ENCODE measurements around the gene SAMD3. TPM values are rescaled to one million over a fixed set of nuclear protein-coding genes. Genes with fewer than 3 reads are reported as not detected.
"Not testable (repeated sequence)": the region's sequence is repeated elsewhere in the genome, so short reads cannot be mapped to it uniquely, and the experiment has no call there.

The SAMD3 gene
- 10 to 100 TPM in 1 of 9 donors, 1 to 10 TPM in 6, under 1 TPM in 1, not detected in 1; 0.48 to 12.5 (median 4.9) TPM for total RNA-seq
- polyA plus RNA-seq, result 1 to 10 TPM; 3.9 to 5.2 (median 4.4) TPM
- long read RNA-seq, donor 1, result 0 reads
- long read RNA-seq, donor 2, partial matches to known transcripts, result 12 of 22 reads
- long read RNA-seq, donor 2, other reads (novel, unspliced or antisense), result 10 of 22 reads
- long read RNA-seq, donor 3, result 0 reads
- long read RNA-seq, donor 4, result 0 reads
- long read RNA-seq, donor 5, partial matches to known transcripts, result 1 of 6 reads
- long read RNA-seq, donor 5, other reads (novel, unspliced or antisense), result 4 of 6 reads
- long read RNA-seq, donor 6, result 0 reads
- long read RNA-seq, donor 7, partial matches to known transcripts, result 17 of 27 reads
- long read RNA-seq, donor 7, other reads (novel, unspliced or antisense), result 10 of 27 reads
- long read RNA-seq, donor 8, result 0 reads
- long read RNA-seq, donor 9, result 0 reads
- long read RNA-seq, donor 10, result 0 reads

- 77 to 83% (median 82%) methylated on average over 2 of the region's 2 CpGs for WGBS, 4 donors
- no peaks in the 10 kb centered on the region for H3K27me3 ChIP-seq
- H3K4me1 ChIP-seq (replicated peaks in 1 of 2), result no peaks in the 10 kb centered on the region
- no peak for DNase-seq
- H3K36me3 ChIP-seq (replicated peaks in 1 of 2), result no peaks in the 10 kb centered on the region
- H3K27ac ChIP-seq, result no peak within 1 kb of the TSS
- TF ChIP-seq POLR2A (IDR thresholded peaks at IDR 0.05), result no peak
- TF ChIP-seq, protein P1, sequence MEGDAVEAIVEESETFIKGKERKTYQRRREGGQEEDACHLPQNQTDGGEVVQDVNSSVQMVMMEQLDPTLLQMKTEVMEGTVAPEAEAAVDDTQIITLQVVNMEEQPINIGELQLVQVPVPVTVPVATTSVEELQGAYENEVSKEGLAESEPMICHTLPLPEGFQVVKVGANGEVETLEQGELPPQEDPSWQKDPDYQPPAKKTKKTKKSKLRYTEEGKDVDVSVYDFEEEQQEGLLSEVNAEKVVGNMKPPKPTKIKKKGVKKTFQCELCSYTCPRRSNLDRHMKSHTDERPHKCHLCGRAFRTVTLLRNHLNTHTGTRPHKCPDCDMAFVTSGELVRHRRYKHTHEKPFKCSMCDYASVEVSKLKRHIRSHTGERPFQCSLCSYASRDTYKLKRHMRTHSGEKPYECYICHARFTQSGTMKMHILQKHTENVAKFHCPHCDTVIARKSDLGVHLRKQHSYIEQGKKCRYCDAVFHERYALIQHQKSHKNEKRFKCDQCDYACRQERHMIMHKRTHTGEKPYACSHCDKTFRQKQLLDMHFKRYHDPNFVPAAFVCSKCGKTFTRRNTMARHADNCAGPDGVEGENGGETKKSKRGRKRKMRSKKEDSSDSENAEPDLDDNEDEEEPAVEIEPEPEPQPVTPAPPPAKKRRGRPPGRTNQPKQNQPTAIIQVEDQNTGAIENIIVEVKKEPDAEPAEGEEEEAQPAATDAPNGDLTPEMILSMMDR (IDR thresholded peaks at IDR 0.05), result no peak
- H3K9me3 ChIP-seq (replicated peaks in 1 of 3), result no peaks in the 10 kb centered on the region
- intact Hi-C loops (cut with DNase I), result no loop called here
- H3K4me3 ChIP-seq, result no peak within 1 kb of the TSS
Observed at GRCh38 chr6:130222775-130223174, at the start of gene SAMD3. SAMD3 (minus strand) TSS chr6:130222951; CDS start chr6:130215273, 7,678 bp downstream.

- no peak overlapping the region for H3K27ac ChIP-seq
- intact Hi-C loops (cut with DNase I), result no loop called here
- no peaks in the 10 kb centered on the region for H3K27me3 ChIP-seq
- no peaks in the 10 kb centered on the region for H3K36me3 ChIP-seq (replicated peaks in 1 of 2)
- TF ChIP-seq, protein P1 (IDR thresholded peaks at IDR 0.05), result no peak
- no peak for TF ChIP-seq POLR2A (IDR thresholded peaks at IDR 0.05)
- H3K4me3 ChIP-seq, result no peak overlapping the region
- 90 to 97% (median 93%) methylated on average over 3 of the region's 3 CpGs for WGBS, 4 donors
- H3K9me3 ChIP-seq (replicated peaks in 1 of 3), result peaks cover 0 to 8% (median 0%) of the 10 kb centered on the region in 3 donors
- no peak for DNase-seq
- no peaks in the 10 kb centered on the region for H3K4me1 ChIP-seq (replicated peaks in 1 of 2)
Observed at GRCh38 chr6:130269969-130270635, 47.4 kb upstream of the SAMD3 start.

GRCh38 chr6:130265553-130265952, 42.8 kb upstream of the SAMD3 start:
- H3K36me3 ChIP-seq (replicated peaks in 1 of 2); H3K27me3 ChIP-seq; H3K4me1 ChIP-seq (replicated peaks in 1 of 2); H3K9me3 ChIP-seq (replicated peaks in 1 of 3); H3K4me3 ChIP-seq; intact Hi-C loops (cut with DNase I); DNase-seq; H3K27ac ChIP-seq: not testable (repeated sequence)
- 76 to 86% (median 82%) methylated on average over 2 of the region's 2 CpGs for WGBS, 4 donors

DNA sequence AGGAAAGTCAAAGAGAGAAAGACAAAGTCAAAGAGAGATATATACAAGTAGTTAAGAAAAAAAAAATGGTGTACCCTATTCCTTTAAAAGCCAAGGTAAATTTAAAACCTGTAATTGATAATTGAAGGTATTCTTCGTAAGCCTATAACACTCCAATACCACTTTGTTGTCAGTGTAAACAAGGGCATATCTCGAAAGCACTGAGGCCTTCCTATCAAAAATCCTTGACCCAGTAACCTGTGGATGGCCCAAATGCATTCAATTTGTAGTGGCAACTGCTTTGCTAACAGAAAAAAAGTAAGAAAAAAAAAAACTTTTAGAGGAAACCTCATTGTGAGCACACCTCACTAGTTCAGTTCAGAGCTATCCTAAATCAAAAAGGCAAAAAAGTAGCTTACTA, 39.3 kb upstream of the SAMD3 start:
- TF ChIP-seq POLR2A (IDR thresholded peaks at IDR 0.05), result no peak
- TF ChIP-seq, protein P1 (IDR thresholded peaks at IDR 0.05), result no peak
- no peak for DNase-seq
- no peaks in the 10 kb centered on the region for H3K9me3 ChIP-seq (replicated peaks in 1 of 3)
- 58 to 64% (median 61%) methylated on average over 2 of the region's 2 CpGs for WGBS, 4 donors
- H3K27me3 ChIP-seq, result no peaks in the 10 kb centered on the region
- no peaks in the 10 kb centered on the region for H3K36me3 ChIP-seq (replicated peaks in 1 of 2)
- no peaks in the 10 kb centered on the region for H3K4me1 ChIP-seq (replicated peaks in 1 of 2)
- intact Hi-C loops (cut with DNase I), result no loop called here
- no peak overlapping the region for H3K27ac ChIP-seq
- H3K4me3 ChIP-seq, result no peak overlapping the region

GRCh38 chr6:130261558-130261957, 38.8 kb upstream of the SAMD3 start:
- H3K4me1 ChIP-seq (replicated peaks in 1 of 2); intact Hi-C loops (cut with DNase I); H3K27ac ChIP-seq; DNase-seq; H3K36me3 ChIP-seq (replicated peaks in 1 of 2); H3K9me3 ChIP-seq (replicated peaks in 1 of 3); H3K27me3 ChIP-seq; H3K4me3 ChIP-seq: not testable (repeated sequence)
- WGBS, 4 donors, result 80 to 95% (median 92%) methylated on average over 3 of the region's 3 CpGs

GRCh38 chr6:130260614-130261241, 38.0 kb upstream of the SAMD3 start:
- intact Hi-C loops (cut with DNase I); H3K27me3 ChIP-seq; H3K27ac ChIP-seq; H3K9me3 ChIP-seq (replicated peaks in 1 of 3); H3K4me1 ChIP-seq (replicated peaks in 1 of 2); H3K36me3 ChIP-seq (replicated peaks in 1 of 2); H3K4me3 ChIP-seq; DNase-seq: not testable (repeated sequence)
- WGBS, 4 donors, result 60 to 96% (median 77%) methylated on average over 7 to 15 of the region's 15 CpGs

DNA sequence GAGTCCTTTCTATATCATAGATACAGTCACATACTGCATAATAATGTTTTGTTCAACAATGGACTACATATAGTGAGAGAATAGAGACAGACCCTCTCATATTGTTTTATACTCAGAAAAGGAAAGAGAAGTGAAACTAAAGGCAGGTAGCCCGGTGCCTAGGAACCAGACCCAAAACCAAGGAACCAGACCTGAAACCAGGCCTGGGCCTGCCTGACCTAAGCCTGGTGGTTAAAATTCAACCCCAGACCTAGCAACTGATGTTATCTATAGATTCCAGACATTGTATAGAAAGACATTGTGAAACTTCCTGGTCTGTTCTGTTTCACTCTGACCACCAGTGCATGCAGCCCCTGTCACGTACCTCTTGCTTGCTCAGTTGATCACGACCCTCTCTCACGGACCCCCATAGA, 37.3 kb upstream of the SAMD3 start:
- 70 to 94% (median 78%) methylated on average over 4 of the region's 4 CpGs for WGBS, 4 donors

More for the DNA sequence above, 37.3 kb upstream of the SAMD3 start:
- H3K36me3 ChIP-seq (replicated peaks in 1 of 2); H3K4me3 ChIP-seq; H3K9me3 ChIP-seq (replicated peaks in 1 of 3); H3K27me3 ChIP-seq; H3K4me1 ChIP-seq (replicated peaks in 1 of 2); H3K27ac ChIP-seq; DNase-seq; intact Hi-C loops (cut with DNase I): not testable (repeated sequence)

Measured in adrenal gland (tissue), 19 donors.